ENCODE data around the gene MRC2. TPM values are rescaled to one million over a fixed set of nuclear protein-coding genes. Genes with fewer than 3 reads are reported as not detected.

MRC2 gene
- polyA plus RNA-seq, 5 donors, result 69.9 to 144 (median 93.6) TPM

DNA sequence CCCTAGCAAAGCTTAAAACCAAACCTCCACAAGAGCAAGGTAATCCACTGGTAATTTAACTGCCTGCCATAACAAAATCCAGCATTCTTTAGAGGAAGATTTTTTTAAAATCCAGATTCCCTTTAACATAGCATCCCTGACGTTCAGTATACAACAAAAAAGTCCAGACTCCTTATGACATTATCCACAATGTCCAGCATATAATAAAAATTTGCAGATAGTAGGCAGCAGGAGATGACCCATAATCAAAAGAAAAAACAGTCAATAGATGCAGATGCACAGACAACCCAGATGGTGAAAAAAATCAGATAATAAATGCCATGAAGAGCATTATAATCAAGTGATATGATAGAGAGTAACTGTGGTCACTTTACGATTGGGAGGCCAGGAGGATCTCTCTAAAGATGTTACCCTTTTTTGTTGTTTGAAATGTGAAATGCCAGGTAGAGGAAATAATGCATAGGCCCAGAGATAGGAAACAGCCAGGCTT lies 33.2 kb downstream of the MRC2 start:
- no peak for DNase-seq

DNA sequence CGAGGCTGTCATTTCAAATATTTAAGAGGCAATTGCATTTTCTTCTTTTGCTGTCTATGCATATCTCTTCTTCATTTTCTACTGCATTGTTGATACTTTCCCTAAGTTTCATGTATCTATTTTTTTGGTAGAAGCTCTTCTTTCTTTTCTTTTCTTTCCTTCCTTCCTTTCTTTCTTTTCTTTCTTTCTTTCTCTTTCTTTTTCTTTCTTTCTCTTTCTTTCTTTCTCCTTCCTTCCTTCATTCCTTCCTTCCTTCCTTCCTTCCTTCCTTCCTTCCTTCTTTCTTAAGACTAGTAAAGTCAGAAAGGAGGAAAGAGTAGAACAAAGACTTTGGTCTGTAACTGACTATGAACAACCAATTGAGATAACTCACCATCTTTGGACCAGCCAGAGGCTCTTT lies 33.9 kb downstream of the MRC2 start:
- no peak for DNase-seq

DNA sequence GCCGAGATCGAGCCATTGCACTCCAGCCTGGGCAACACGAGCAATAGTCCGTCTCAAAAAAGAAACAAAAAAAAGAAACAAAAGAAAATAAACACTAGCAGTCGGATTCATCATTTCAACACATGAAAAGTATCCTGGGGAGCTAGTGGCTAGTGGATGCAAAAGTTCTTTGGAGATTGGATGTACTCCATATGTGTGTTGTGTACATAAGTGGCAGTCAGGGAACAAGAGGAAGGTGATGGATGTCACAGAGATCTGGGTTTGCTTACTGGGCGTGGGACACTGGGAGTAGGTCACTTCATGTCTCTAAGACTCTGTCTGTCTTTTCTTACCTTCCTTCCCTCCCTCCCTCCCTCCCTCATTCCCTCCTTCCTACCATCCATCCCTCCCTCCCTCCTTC lies 35.4 kb downstream of the MRC2 start:
- no peak for DNase-seq

DNA sequence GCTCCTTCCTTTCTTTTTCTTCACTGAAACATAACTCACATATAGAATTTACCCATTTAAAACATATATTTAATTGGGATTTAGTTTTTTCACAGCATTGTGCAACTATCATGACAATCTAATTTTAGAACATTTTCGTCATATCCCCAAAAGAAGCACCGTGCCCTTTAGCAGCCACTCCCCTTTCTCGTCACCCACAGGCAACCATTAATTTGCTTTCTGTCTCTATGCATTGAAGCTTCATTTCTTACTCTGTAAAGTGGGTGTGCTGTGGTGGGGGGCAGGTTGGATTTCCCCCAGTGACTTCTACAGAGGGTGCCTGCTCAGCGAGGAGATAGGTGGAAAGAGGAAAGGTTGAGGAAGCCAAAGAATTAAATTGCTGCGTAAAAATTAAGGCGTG lies 35.8 kb downstream of the MRC2 start:
- DNase-seq, result no peak

DNA sequence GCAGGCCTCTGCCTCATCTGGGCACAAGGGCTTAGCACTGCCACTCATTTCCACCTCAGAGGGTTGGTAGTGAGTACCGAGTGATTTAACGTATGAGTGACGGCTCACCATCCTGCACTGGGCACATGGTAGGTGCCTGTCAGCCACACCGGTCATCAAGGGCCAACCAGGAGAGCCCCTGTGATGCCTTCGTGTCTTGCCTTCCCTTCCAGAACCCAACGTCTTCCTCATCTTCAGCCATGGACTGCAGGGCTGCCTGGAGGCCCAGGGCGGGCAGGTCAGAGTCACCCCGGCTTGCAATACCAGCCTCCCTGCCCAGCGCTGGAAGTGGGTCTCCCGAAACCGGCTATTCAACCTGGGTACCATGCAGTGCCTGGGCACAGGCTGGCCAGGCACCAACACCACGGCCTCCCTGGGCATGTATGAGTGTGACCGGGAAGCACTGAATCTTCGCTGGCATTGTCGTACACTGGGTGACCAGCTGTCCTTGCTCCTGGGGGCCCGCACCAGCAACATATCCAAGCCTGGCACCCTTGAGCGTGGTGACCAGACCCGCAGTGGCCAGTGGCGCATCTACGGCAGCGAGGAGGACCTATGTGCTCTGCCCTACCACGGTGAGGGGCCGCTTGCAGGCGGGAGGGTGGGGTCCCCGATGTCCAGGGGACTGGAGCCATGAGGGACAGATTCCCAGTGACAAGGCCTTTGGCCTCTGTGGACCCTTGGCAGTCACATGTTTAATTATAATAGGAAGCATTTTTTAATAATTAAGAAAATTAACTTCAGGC lies 37.1 kb downstream of the MRC2 start:
- no peak for DNase-seq

DNA sequence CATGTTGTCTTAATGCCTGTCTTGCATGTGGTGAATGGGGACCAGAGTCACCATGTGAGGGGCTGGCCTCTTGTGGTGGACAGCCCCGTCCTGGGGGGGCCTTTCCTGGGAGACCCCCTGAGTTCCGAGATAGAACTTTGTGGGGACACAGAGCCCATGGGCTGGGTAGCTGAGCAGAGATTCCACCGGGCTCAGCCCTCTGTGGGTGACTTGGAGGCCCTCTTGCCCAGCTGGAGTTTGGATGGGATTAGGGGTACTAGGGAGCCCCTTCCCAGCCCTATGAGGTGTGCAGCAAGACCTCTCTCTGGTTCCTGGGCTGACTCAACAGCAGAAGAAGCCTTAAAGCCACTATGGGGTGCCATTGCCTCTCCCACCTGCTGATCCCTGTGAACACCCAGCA lies 38.1 kb downstream of the MRC2 start:
- no peak for DNase-seq

DNA sequence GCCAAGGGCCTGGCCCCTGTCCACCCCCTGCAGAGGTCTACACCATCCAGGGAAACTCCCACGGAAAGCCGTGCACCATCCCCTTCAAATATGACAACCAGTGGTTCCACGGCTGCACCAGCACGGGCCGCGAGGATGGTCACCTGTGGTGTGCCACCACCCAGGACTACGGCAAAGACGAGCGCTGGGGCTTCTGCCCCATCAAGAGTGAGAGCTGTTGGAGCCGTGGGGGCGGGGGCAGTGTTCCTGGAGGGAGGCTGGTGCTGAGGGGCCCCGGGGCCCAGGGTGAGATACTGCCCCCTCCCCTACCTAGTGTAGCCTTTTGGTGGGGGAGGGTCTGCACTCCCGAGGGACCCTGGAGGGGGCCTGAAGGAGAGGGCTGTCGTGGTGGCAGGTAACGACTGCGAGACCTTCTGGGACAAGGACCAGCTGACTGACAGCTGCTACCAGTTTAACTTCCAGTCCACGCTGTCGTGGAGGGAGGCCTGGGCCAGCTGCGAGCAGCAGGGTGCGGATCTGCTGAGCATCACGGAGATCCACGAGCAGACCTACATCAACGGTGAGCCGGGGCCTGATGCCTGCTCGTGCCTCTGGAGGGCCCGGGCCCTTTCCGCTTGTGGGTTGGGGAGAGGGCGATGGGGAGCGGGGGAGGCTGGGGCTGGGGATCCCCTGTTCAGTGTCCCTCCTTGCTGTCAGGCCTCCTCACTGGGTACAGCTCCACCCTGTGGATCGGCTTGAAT lies 38.8 kb downstream of the MRC2 start:
- DNase-seq, result no peak

DNA sequence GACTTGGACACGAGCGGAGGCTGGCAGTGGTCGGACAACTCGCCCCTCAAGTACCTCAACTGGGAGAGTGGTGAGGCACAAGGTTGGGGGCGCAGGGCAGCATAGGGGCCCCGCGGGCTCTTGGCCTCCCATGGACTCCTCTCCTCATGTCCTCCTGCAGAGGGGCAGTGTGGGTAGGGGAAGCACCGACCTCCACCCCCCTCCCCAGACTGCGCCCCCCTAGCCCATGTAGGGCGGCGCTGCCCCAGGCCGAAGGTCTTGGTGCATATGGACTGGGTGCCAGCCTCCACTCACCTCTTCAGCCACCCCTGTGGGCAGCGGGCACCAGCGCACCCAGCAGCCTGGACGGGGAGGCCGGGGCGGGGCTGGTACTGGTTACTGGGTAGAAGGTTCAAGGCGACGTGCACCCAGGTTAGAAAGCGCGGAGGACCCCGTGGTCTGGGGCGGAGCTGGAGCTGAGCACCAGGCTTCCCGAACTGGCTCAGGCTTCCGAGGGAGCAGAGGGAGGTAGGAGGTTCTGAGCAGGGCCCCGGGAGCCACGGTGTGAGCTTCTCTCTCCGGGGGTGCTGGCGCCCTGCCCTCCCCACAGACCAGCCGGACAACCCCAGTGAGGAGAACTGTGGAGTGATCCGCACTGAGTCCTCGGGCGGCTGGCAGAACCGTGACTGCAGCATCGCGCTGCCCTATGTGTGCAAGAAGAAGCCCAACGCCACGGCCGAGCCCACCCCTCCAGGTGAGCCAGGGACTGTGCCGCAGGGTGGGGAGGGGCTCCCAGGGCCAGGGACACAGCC lies 39.5 kb downstream of the MRC2 start:
- no peak for DNase-seq

DNA sequence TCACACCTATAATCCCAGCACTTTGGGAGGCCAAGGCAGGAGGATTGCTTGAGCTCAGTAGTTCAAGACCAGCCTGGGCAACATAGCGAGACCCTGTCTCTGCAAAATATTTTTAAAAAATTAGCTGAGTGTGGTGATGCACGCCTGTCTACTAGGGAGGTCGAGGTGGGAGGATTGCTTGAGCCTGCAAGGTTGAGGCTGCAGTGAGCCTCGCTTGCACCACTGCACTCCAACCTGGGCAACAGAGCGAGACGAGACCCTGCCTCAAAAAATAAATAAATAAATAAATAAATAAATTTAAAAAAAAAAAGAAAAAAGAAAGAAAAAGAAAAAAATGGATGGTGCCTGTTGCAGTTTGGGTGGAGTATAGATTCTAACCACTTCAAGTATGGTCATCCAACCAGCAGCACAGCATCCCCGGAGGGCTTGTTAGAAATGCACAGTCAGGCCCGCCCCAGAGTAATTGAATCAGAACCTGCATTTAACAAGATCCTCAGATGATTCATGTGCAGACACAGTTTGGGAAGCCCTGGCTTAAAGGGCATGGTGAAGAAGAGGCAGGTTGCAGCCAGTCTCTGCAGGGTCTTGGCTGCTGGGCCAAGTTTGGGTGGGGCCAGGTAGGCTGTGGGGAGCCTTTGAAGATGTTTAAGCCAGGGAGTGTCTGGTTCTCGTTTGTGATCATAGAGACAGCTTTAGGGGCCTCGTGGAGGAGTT lies 40.8 kb downstream of the MRC2 start:
- DNase-seq, result no peak

DNA sequence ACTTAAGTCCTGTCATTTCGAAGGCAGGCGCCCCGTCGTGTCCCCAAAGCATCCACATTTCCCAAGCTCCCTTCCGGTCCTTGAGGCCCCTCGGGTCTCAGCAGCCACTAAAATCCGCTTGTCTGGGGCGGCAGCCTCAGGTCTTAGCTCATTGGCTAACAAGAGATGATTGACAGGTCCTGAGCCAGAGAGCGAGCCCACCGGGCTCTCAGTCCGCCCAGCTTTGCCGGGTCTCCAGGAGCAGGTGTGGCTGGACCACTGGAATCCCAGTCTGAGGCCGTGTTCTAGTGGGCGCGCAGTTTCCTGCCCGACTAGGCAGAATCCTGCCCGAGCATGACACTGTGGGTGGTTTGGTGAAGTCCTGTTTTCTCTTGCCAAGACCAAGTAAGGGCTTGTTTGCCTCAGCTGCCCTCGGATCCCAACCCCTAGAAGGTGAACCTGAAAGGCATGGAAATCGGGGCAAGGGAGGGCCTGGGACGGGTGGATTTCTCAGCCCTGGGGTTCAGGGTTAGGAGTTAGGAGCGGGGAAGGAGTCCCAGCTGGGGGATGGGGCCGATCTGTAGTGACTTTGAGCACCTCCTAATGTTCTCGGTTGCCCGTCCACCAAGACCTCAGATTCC lies 42.8 kb downstream of the MRC2 start:
- DNase-seq, result no peak

DNA sequence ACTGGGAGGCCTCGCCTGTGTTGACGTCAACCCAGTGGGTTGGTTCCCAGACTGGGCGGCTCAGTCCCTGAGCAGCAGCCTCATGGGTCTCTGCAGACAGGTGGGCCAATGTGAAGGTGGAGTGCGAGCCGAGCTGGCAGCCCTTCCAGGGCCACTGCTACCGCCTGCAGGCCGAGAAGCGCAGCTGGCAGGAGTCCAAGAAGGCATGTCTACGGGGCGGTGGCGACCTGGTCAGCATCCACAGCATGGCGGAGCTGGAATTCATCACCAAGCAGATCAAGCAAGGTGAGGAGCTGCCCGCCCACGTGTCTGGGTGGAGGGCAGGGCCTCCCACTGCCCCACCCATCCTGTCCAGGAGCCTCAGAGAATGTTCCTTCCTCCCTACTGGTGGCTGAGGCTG lies 44.1 kb downstream of the MRC2 start:
- no peak for DNase-seq

DNA sequence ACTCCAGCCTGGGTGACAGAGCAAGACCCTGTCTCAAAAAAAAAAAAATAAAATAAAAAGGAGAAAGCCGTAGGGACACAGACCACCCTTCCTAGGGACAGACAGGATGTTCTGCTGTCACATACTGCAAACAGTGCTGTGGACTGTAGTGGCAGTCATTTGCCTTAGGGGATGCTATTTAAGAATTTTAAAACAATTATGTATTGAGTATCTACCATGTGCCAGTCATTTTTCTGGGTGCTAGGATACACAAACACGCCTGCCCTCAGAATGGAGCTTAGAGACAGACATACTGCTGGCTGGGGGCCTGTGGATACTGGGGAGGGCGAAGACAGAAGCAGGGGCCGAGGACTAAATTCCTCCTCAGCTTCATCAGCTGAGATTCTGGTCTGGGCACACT lies 45.5 kb downstream of the MRC2 start:
- no peak for DNase-seq

DNA sequence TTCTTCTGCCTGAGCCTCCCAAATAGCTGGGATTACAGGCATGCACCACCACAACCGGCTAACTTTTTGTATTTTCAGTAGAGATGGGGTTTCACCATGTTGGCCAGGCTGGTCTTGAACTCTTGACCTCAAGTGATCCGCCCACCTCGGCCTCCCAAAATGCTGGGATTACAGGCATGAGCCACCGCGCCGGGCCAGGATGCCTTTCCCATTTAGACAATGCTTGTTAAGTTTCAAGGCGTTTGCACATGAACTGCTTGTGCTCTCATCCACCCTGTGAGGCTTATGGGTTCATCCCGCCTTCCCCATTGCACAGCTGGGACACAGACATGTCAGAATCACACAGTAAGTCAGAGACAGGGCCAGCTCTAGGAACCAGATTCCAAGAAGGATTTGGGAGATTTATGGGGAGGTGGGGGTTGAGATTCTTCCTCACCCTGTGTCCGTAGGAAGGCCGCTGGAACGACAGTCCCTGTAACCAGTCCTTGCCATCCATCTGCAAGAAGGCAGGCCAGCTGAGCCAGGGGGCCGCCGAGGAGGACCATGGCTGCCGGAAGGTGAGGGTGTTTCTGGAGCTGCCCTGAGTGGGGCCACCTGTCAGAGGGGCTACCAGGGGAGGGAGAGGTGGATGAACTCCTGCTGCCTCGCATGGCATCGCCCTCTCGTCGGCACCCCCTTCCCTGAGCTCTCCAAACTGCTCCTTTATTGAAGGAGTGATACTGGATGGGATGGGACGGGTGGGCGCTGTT lies 46.3 kb downstream of the MRC2 start:
- no peak for DNase-seq

DNA sequence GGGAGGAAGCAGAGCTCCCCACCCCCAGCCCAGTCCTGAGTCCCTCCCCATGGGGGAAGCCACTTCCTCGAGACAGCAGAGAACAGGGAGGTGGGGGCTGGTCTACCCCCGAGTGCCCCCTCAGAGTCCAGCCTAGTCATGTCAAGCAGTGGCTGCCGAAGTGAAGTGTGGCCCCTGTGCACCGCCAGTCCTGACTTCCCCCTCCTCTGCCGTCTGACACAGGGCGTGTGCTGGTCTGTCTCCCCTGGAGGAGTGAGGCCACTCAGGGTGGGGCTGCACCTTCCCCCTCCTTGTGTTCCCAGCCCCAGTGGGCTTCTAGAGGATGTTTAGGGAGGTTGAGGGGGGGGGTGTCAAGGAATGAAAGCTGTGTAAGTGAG lies 46.9 kb downstream of the MRC2 start:
- no peak for DNase-seq

DNA sequence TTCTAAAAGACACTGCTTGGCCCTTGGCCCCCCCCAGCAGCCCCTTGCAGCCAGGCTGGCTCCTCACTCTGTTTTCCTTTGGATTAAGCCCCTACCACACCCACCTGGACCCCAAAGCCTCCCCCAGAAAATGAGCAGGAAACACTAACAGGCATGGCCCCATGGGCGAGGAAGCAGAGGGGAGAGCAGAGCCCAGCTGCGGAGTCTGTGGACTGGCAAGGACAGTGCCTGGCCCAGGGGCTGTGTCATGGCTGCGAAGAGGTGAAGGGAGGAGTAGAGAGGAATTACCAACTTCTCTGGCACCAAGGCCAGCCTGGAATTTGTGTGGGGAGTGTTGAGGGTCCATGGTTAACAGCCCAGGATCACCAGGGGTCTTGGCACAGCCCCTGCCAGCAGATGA lies 47.4 kb downstream of the MRC2 start:
- no peak for DNase-seq

DNA sequence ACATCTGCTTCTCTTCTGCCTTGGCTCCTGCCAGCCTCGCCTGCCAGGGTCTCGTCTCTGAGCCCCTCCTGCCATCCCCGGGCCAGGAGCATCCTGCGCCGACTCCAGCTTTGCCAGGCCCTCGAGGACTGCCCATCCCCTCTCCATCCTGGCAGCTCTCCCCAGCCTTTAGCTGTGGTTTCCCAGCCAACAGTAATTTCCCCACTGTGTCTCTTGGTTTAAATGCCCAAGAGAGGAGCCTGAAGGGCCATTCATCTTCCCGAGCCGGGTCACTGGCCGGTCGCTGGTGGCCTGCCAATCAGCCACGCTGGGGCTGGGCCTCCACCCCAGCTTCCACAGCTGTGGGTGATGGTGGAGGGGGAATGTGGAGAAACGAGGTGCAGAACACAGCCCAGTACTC lies 47.8 kb downstream of the MRC2 start:
- DNase-seq, result no peak

DNA sequence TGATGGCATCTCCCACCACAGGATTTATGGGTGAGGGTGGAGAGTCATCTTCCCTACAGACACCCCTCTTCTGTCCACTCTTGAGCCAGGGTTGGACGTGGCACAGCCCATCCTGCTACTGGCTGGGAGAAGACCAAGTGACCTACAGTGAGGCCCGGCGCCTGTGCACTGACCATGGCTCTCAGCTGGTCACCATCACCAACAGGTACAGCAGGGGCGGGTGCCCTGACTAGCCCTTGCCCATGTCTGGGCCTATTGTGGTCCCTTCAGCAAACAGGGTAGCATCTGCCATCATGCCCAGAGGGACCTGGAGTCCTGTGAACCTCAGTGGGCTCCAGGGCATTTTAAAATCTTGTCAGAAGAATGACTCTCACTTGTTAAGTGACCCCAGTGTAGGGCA lies 48.2 kb downstream of the MRC2 start:
- no peak for DNase-seq

DNA sequence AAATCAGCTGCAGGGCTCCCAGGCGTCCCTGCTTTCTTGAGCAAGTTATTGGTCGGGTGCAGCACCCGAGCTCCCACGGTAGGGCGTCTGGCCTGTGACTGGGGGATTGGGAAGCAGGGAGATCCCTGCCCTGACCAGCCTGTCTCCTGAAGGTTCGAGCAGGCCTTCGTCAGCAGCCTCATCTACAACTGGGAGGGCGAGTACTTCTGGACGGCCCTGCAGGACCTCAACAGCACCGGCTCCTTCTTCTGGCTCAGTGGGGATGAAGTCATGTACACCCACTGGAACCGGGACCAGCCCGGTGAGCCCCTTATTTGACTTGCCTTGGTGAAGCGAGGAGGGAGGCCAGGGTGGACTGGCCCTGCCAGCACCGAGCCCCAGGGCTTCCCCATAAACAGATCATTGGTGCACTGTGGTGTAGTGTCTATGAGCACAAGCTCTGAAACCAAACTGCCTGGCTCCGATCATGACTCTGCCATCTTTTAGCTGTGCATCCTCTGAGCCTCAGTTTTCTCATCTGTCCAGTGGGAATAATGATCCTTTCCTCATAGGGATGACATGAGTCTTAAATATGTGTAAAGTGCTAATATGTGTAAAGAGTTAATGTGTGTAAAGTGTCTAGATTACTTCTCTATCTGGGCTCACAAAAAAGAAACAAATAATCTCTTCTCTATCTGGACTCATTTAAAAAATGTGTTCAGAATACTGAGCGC lies 48.9 kb downstream of the MRC2 start:
- DNase-seq, result no peak

DNA sequence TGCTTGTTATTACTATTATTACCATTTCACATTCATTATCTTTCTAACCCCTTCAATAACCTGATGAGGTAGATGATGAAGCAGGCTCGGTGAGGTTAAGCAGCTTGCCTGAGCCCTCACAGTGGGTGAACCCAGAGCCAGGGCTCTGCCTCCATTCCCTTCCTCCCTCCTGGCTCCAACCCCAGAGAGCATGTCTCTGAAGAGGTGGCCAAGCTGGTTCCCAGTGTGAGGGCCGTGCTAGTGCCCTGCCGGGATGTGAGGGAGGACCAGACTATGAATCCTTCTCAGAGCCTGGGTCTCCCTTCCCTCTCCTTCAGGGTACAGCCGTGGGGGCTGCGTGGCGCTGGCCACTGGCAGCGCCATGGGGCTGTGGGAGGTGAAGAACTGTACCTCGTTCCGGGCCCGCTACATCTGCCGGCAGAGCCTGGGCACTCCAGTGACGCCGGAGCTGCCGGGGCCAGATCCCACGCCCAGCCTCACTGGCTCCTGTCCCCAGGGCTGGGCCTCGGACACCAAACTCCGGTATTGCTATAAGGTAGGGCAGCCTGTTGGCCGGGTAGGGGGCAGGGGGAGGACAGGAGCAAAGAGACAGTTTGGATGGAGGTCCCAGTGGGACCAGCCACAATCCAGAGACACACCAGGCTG lies 49.6 kb downstream of the MRC2 start:
- no peak for DNase-seq
